Astrocyte (in vitro differentiated cells and primary cell): ENCODE measurements around the gene CCNK. TPM values are rescaled to one million over a fixed set of nuclear protein-coding genes. Genes with fewer than 3 reads are reported as not detected.
A peak's percentile ranks its signal among the peaks of the same experiment; 100 is the strongest.

Experiments
- DNase-seq: peaks from one replicate; pipeline ENCODE4 v3.0.0-alpha.2; 2010; ENCODE audit warnings: low read depth
- FAIRE-seq: peaks from 2 replicates; lab custom pipeline; 2011; peaks lifted over from hg19 to GRCh38; lab: Jason Lieb, UNC
- H2AFZ ChIP-seq: 2 replicates; pipeline ENCODE4 v1.6.0; 2012; ENCODE audit warnings: low read depth, low read length, inconsistent platforms
- H3K27ac ChIP-seq: 2 replicates; pipeline ENCODE4 v1.5.1; 2011; ENCODE audit warnings: low read depth, low read length, inconsistent platforms
- H3K27me3 ChIP-seq: 2 replicates; pipeline ENCODE4 v1.6.0; 2011; ENCODE audit warnings: low read length, inconsistent platforms; ENCODE audit not compliant: insufficient read depth
- H3K36me3 ChIP-seq: 2 replicates; pipeline ENCODE4 v1.5.1; 2011; ENCODE audit warnings: low read length, inconsistent platforms; ENCODE audit not compliant: insufficient read depth
- H3K4me1 ChIP-seq: 2 replicates; pipeline ENCODE4 v1.5.1; 2011; ENCODE audit warnings: low read length, inconsistent platforms; ENCODE audit not compliant: insufficient read depth
- H3K4me2 ChIP-seq: 2 replicates; pipeline ENCODE4 v1.6.0; 2012; ENCODE audit warnings: low read length, inconsistent platforms
- H3K4me3 ChIP-seq: 2 replicates; pipeline ENCODE4 v1.5.1; 2011; ENCODE audit warnings: low read depth, mild to moderate bottlenecking, low read length, inconsistent platforms; ENCODE audit not compliant: insufficient read depth
- H3K79me2 ChIP-seq: 2 replicates; pipeline ENCODE4 v1.6.0; 2012; ENCODE audit warnings: mild to moderate bottlenecking, low read length, inconsistent platforms; ENCODE audit not compliant: insufficient read depth
- H3K9ac ChIP-seq: 2 replicates; pipeline ENCODE4 v1.6.0; 2012; ENCODE audit warnings: mild to moderate bottlenecking, low read length, inconsistent platforms
- H3K9me3 ChIP-seq: 2 replicates; pipeline ENCODE4 v1.5.1; 2012; ENCODE audit warnings: low read depth, mild to moderate bottlenecking, low read length, inconsistent platforms; ENCODE audit not compliant: insufficient read depth
- H4K20me1 ChIP-seq: 2 replicates; pipeline ENCODE4 v1.6.0; 2012; ENCODE audit warnings: low read length, inconsistent platforms; ENCODE audit not compliant: insufficient read depth
- H3K27ac Mint-ChIP-seq: one replicate; pipeline ENCODE4 v1.8.0; 2021; ENCODE audit warnings: mild to moderate bottlenecking, mixed read lengths; ENCODE audit not compliant: unreplicated experiment
- H3K27me3 Mint-ChIP-seq: one replicate; pipeline ENCODE4 v1.8.0; 2021; ENCODE audit warnings: low read depth, mixed read lengths; ENCODE audit not compliant: unreplicated experiment
- H3K36me3 Mint-ChIP-seq: one replicate; pipeline ENCODE4 v1.8.0; 2021; ENCODE audit warnings: low read depth, mixed read lengths; ENCODE audit not compliant: unreplicated experiment
- H3K4me1 Mint-ChIP-seq: one replicate; pipeline ENCODE4 v1.8.0; 2021; ENCODE audit warnings: low read depth, mixed read lengths; ENCODE audit not compliant: unreplicated experiment
- H3K4me3 Mint-ChIP-seq: one replicate; pipeline ENCODE4 v1.8.0; 2021; ENCODE audit warnings: mild to moderate bottlenecking, moderate library complexity, mixed read lengths; ENCODE audit not compliant: unreplicated experiment
- H3K9me3 Mint-ChIP-seq: one replicate; pipeline ENCODE4 v1.8.0; 2021; ENCODE audit warnings: mild to moderate bottlenecking, mixed read lengths; ENCODE audit not compliant: unreplicated experiment
- EZH2 ChIP-seq: IDR thresholded peaks from 2 replicates; pipeline ENCODE4 v1.6.1; 2012; ENCODE audit warnings: mild to moderate bottlenecking, low read length, inconsistent platforms; ENCODE audit not compliant: insufficient read depth
- total RNA-seq: library from RNA; stranded (reverse); gene quantifications from 2 replicates; pipeline ENCODE4 v1.2.1, GENCODE V29; 2021
- TF ChIP-seq, protein P1 (sequence below): IDR thresholded peaks from 2 replicates; pipeline ENCODE4 v1.5.1; 2011; ENCODE audit warnings: low read depth, mild to moderate bottlenecking, inconsistent platforms, low read length, moderate library complexity; ENCODE audit not compliant: insufficient read depth

The CCNK gene
- total RNA-seq, 1 donor from 2014 or later = 121 TPM

DNA sequence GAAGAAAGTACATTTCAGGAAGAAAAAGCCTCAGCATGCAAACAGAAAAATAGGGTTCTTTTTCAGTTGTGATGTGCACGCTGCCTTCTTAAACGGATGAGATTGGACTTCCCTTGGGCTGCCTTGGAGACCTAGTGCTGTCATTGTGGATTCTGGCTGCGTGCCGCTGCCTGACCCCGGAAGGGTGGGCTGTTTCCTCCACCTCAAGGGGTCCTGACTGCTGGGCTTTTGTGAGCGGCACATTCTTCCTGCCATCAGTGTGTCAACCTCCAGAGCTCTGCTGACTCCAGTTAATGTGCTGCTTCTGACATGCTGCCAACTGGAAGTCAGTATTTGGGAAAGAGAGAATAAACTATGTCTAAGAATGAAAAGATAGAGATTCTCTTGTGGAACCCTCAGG, 25.1 kb downstream of the CCNK start:
- H3K79me2 ChIP-seq = no peaks in the 10 kb centered on the region
- H3K9ac ChIP-seq = no peak overlapping the region
- no peaks in the 10 kb centered on the region for H3K9me3 Mint-ChIP-seq
- no peaks in the 10 kb centered on the region for H3K27me3 Mint-ChIP-seq
- H3K27me3 ChIP-seq = no peaks in the 10 kb centered on the region
- no peak overlapping the region for H2AFZ ChIP-seq
- H3K4me1 Mint-ChIP-seq = no peaks in the 10 kb centered on the region
- H4K20me1 ChIP-seq = peaks cover 49% of the 10 kb centered on the region
- FAIRE-seq (no peak), DNase-seq (no peak)
- no peaks in the 10 kb centered on the region for H3K9me3 ChIP-seq
- peaks cover 57% of the 10 kb centered on the region for H3K36me3 ChIP-seq
- no peak overlapping the region for H3K27ac ChIP-seq
- H3K36me3 Mint-ChIP-seq = peaks cover 34% of the 10 kb centered on the region
- peaks cover 6% of the 10 kb centered on the region for H3K4me1 ChIP-seq
- H3K4me3 ChIP-seq = no peak overlapping the region
- H3K4me3 Mint-ChIP-seq = no peak overlapping the region
- no peak overlapping the region for H3K27ac Mint-ChIP-seq
- no peak overlapping the region for H3K4me2 ChIP-seq
- TF ChIP-seq, protein P1, sequence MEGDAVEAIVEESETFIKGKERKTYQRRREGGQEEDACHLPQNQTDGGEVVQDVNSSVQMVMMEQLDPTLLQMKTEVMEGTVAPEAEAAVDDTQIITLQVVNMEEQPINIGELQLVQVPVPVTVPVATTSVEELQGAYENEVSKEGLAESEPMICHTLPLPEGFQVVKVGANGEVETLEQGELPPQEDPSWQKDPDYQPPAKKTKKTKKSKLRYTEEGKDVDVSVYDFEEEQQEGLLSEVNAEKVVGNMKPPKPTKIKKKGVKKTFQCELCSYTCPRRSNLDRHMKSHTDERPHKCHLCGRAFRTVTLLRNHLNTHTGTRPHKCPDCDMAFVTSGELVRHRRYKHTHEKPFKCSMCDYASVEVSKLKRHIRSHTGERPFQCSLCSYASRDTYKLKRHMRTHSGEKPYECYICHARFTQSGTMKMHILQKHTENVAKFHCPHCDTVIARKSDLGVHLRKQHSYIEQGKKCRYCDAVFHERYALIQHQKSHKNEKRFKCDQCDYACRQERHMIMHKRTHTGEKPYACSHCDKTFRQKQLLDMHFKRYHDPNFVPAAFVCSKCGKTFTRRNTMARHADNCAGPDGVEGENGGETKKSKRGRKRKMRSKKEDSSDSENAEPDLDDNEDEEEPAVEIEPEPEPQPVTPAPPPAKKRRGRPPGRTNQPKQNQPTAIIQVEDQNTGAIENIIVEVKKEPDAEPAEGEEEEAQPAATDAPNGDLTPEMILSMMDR = no peak
- TF ChIP-seq EZH2 = no peak

DNA sequence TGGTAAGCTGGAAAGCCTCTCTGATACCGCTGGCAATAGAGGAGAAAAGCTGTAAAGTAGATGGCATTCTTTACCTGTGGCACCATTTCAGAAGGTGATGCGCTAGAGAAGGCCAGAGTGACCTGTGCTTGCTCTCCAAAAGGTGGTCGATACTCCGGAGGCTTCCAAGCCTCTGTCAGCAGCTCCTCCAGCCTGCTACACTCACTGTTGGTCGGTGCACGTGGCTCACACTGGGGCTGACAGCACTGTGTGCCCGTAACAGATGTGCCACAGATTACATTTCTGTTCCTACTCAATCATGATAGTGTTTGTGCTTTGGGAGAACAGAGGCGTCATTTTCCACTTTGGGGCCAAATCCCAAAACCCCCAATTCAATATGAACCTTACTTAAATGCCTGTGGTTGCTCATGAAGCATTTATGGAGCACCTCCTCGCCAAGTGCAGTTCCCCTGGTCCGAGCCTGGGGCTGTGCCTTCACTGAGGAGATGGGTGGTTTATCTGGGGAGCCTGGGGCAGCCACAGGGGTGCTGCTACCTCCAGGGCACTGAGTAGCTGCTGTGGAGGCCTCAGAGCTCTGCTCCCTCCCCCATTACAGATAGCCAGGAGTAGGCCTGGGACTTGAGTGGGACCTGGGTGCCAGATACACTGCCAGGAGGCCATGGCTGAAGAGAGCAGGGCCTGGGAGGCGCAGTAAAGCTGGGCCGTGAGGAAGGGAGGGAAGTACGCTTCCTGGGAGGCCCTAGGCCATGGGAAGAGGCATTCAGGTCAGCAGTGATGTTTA, 26.8 kb downstream of the CCNK start:
- H3K36me3 ChIP-seq = peaks cover 41% of the 10 kb centered on the region
- no peak overlapping the region for H3K9ac ChIP-seq
- H2AFZ ChIP-seq = no peak overlapping the region
- Mint-ChIP-seq H3K4me3 (no peak overlapping the region), H3K27ac (no peak overlapping the region), H3K27me3 (no peaks in the 10 kb centered on the region), H3K36me3 (peaks cover 30% of the 10 kb centered on the region), H3K9me3 (no peaks in the 10 kb centered on the region), H3K4me1 (no peaks in the 10 kb centered on the region)
- no peaks in the 10 kb centered on the region for H3K27me3 ChIP-seq
- peaks cover 51% of the 10 kb centered on the region for H4K20me1 ChIP-seq
- no peak for DNase-seq
- FAIRE-seq = no peak
- TF ChIP-seq, protein P1 = no peak
- H3K9me3 ChIP-seq = no peaks in the 10 kb centered on the region
- no peak overlapping the region for H3K4me3 ChIP-seq
- no peak overlapping the region for H3K27ac ChIP-seq
- H3K4me2 ChIP-seq = no peak overlapping the region
- H3K4me1 ChIP-seq = peaks cover 13% of the 10 kb centered on the region
- H3K79me2 ChIP-seq = no peaks in the 10 kb centered on the region

DNA sequence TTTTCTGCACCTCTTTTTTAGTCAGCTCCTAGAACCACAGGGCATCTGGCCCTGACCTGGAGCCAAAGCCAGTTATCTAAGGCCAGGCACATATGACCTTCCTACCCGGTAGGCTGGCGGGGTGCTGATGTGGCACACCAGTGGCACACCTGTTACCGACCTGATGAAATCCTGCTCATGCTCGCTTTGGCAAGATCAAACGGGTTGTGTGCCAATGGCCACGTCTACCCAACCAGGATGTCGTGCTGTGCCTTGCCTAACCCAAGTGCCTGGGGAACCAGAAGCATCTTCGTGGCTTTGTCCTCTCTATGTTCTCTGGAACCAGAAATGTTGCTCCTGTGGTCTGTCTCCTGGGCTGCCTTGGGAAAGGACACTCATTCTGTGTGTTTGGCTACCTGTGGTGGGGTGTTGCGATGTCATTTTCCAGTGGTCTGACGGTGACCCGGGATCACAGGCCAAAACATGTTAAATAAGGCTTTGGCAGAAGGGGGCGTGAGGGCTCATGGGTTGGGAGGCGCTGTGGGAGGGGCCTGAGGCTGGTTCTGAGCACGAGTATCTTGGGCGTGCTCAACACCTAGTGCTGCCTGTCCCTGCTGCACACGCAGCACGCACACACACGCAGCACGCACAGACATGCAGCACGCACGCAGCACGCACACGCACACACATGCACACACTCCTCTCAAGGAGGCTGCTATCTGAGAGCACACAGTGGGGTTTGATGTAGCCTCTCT, 27.9 kb downstream of the CCNK start:
- Histone ChIP-seq H4K20me1 (peaks cover 49% of the 10 kb centered on the region), H3K4me3 (no peak overlapping the region), H3K9ac (no peak overlapping the region), H3K4me1 (peaks cover 13% of the 10 kb centered on the region), H3K27ac (no peak overlapping the region), H3K36me3 (peaks cover 31% of the 10 kb centered on the region), H3K9me3 (no peaks in the 10 kb centered on the region), H3K4me2 (no peak overlapping the region), H3K27me3 (no peaks in the 10 kb centered on the region), H2AFZ (no peak overlapping the region), H3K79me2 (peaks cover 5% of the 10 kb centered on the region)
- TF ChIP-seq EZH2 = no peak
- TF ChIP-seq, protein P1 = no peak
- peak overlapping the region; percentile 62 for H3K27ac Mint-ChIP-seq
- FAIRE-seq (no peak), DNase-seq (no peak)
- no peaks in the 10 kb centered on the region for H3K9me3 Mint-ChIP-seq
- no peaks in the 10 kb centered on the region for H3K27me3 Mint-ChIP-seq
- H3K4me3 Mint-ChIP-seq = no peak overlapping the region
- no peaks in the 10 kb centered on the region for H3K4me1 Mint-ChIP-seq
- peaks cover 31% of the 10 kb centered on the region for H3K36me3 Mint-ChIP-seq
